HepG2 (cell line): Measurements from ENCODE around the gene DEPDC5. TPM values are rescaled to one million over a fixed set of nuclear protein-coding genes. Genes with fewer than 3 reads are reported as not detected.
A peak's percentile ranks its signal among the peaks of the same experiment; 100 is the strongest.

Experiments
- BORCS8-MEF2B ChIP-seq: sonication (generic); formaldehyde crosslinking; IDR thresholded peaks from 2 replicates; pipeline ENCODE4 v1.8.0; 2022; ENCODE audit warnings: mild to moderate bottlenecking, missing genetic modification reagents
- BRD4 ChIP-seq: sonication (generic); formaldehyde crosslinking; IDR thresholded peaks from 2 replicates; pipeline ENCODE4 v1.4.0; 2020; ENCODE audit warnings: missing genetic modification reagents
- EP300 ChIP-seq, 3 experiments: sonication (generic) in 1 of 3; formaldehyde crosslinking in 1 of 3; IDR thresholded peaks; 2 replicates each; pipeline versions ENCODE4 v1.5.1 to v1.6.1; 2011 to 2020; ENCODE audit warnings: low read depth in 2 of 3, low read length in 2 of 3, borderline replicate concordance in 1 of 3, improper control_type of control experiment in 1 of 3, mild to moderate bottlenecking in 1 of 3, missing genetic modification reagents in 1 of 3, moderate library complexity in 1 of 3
- FOXK2 ChIP-seq: fragments of 450-650 bp; IDR thresholded peaks from 2 replicates; pipeline ENCODE4 v1.6.1; 2016
- FOXP1 ChIP-seq, 2 experiments: fragments of 450-650 bp in 1 of 2; IDR thresholded peaks; 2 replicates each; pipeline ENCODE4 v1.6.1; 2017 to 2018; ENCODE audit warnings: antibody characterized with exemption in 1 of 2
- GABPB1 ChIP-seq: IDR thresholded peaks from 2 replicates; pipeline ENCODE4 v1.6.1; 2016; ENCODE audit warnings: mild to moderate bottlenecking, missing genetic modification reagents, moderate library complexity, missing compliant biosample characterization
- KMT2A ChIP-seq: sonication (generic); formaldehyde crosslinking; IDR thresholded peaks from 2 replicates; pipeline ENCODE4 v1.4.0; 2020; ENCODE audit warnings: missing genetic modification reagents
- KMT2B ChIP-seq: IDR thresholded peaks from 2 replicates; pipeline ENCODE4 v1.6.1; 2016; ENCODE audit warnings: missing genetic modification reagents, missing compliant biosample characterization
- MED8 ChIP-seq: sonication (generic); formaldehyde crosslinking; IDR thresholded peaks from 2 replicates; pipeline ENCODE4 v1.8.1; 2023; ENCODE audit warnings: mild to moderate bottlenecking, missing genetic modification reagents; ENCODE audit not compliant: insufficient replicate concordance
- RNF2 ChIP-seq: fragments of 450-650 bp; conservative IDR thresholded peaks from 2 replicates; pipeline ENCODE4 v1.6.1; 2016; ENCODE audit warnings: low read depth
- SOX13 ChIP-seq, 3 experiments: fragments of 450-650 bp in 1 of 3; sonication (generic) in 1 of 3; formaldehyde crosslinking in 1 of 3; IDR thresholded peaks in 2 of 3; conservative IDR thresholded peaks in 1 of 3; 2 replicates each; pipeline versions ENCODE4 v1.5.0 to v1.6.1; 2016 to 2020; ENCODE audit warnings: antibody characterized with exemption in 1 of 3, mild to moderate bottlenecking in 1 of 3, missing compliant biosample characterization in 1 of 3, missing genetic modification reagents in 1 of 3, moderate library complexity in 1 of 3
- ZFP36L1 ChIP-seq: sonication (generic); formaldehyde crosslinking; IDR thresholded peaks from 2 replicates; pipeline ENCODE4 v1.8.0; 2022; ENCODE audit warnings: mild to moderate bottlenecking, missing genetic modification reagents, moderate library complexity
- ZMYM4 ChIP-seq: sonication (generic); formaldehyde crosslinking; IDR thresholded peaks from 2 replicates; pipeline ENCODE4 v1.8.1; 2023; ENCODE audit warnings: mild to moderate bottlenecking, missing genetic modification reagents
- ZNF335 ChIP-seq: sonication (generic); formaldehyde crosslinking; IDR thresholded peaks from 2 replicates; pipeline ENCODE4 v1.4.0; 2020; ENCODE audit warnings: missing genetic modification reagents
- ZNF382 ChIP-seq: sonication (generic); formaldehyde crosslinking; IDR thresholded peaks from 2 replicates; pipeline ENCODE4 v1.5.0; 2020; ENCODE audit warnings: missing genetic modification reagents, mild to moderate bottlenecking, borderline replicate concordance
- ZNF530 ChIP-seq: sonication (generic); formaldehyde crosslinking; IDR thresholded peaks from 2 replicates; pipeline ENCODE4 v1.5.0; 2020; ENCODE audit warnings: low read depth, mild to moderate bottlenecking, missing genetic modification reagents
- ZNF562 ChIP-seq: sonication (generic); formaldehyde crosslinking; IDR thresholded peaks from 2 replicates; pipeline ENCODE4 v1.8.0; 2022; ENCODE audit warnings: missing genetic modification reagents, borderline replicate concordance
- ZNF75D ChIP-seq: sonication (generic); formaldehyde crosslinking; IDR thresholded peaks from 2 replicates; pipeline ENCODE4 v1.8.1; 2023; ENCODE audit warnings: missing genetic modification reagents, mild to moderate bottlenecking, borderline replicate concordance
- ZNF775 ChIP-seq: sonication (generic); formaldehyde crosslinking; IDR thresholded peaks from 2 replicates; pipeline ENCODE4 v1.4.0; 2020; ENCODE audit warnings: missing genetic modification reagents, mild to moderate bottlenecking, moderate library complexity, borderline replicate concordance
- polyA plus RNA-seq, 8 experiments: library from polyadenylated mRNA; depleted of rRNA in 3 of 8; stranded (reverse) in 7 of 8; unstranded in 1 of 8; fragments of >200 nt; fragmentation: Illumina TruSeq in 4 of 8; extraction: Trizol in 4 of 8; gene quantifications; 2 replicates each; pipeline versions ENCODE4 v1.2.1 to v1.2.3, GENCODE V29; 2011 to 2016; ENCODE audit warnings: low read depth in 4 of 8, missing spikeins in 1 of 8, mixed read lengths in 1 of 8; ENCODE audit not compliant: insufficient read depth in 1 of 8
- total RNA-seq, 5 experiments: library from RNA; depleted of rRNA; stranded (reverse); fragments of >200 nt; fragmentation: Illumina TruSeq; extraction: Trizol; gene quantifications; 2 replicates each; pipeline ENCODE4 v1.2.3, GENCODE V29; 2016; ENCODE audit warnings: low read depth in 1 of 5
- TF ChIP-seq, protein P1 (sequence below): sonication (generic); formaldehyde crosslinking; IDR thresholded peaks from 2 replicates; pipeline ENCODE4 v1.4.0; 2020; ENCODE audit warnings: missing genetic modification reagents
- TF ChIP-seq, protein P2 (sequence below): IDR thresholded peaks from 2 replicates; pipeline ENCODE4 v1.4.0; 2020; ENCODE audit warnings: mild to moderate bottlenecking, missing genetic modification reagents
- TF ChIP-seq, protein P3 (sequence below): sonication (generic); formaldehyde crosslinking; IDR thresholded peaks from 2 replicates; pipeline ENCODE4 v1.8.0; 2022; ENCODE audit warnings: mild to moderate bottlenecking, missing genetic modification reagents, moderate library complexity
- TF ChIP-seq, protein P4 (sequence below): sonication (generic); formaldehyde crosslinking; IDR thresholded peaks from 2 replicates; pipeline ENCODE4 v1.5.1; 2020; ENCODE audit warnings: missing genetic modification reagents, mild to moderate bottlenecking, borderline replicate concordance

Gene DEPDC5
- total and polyA plus RNA-seq, 2 of the 13 experiments (the other 11 are each of a cell fraction or from before 2014, with no cell fraction given) = 9.8 to 12.4 TPM

DNA sequence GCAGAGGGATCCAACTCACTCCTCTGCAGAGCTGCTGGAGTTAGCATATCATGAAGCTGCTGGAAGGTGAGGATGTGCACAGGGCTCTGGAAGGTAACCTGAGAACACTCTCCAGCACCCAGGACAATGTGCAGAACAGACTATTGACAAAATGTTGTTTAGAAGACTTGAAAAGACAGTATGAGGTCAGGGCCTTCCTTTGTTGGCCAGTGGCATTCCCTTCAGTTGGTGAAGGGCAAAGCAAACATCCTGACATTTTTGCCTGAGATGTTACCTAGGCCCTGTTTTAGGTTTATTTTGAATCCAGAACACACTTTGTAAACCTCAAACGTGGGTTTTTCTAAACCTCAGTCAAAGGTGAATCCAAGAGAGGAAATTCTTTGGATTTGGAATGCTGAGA is 67.8 kb downstream of the DEPDC5 start (continued):
- TF ChIP-seq BRD4 (CRISPR knock-in tag) (no peak), RNF2 (no peak), KMT2B (CRISPR knock-in tag) (no peak), ZNF562 (CRISPR knock-in tag) (no peak), ZNF775 (CRISPR knock-in tag) (no peak), FOXK2 (no peak), ZFP36L1 (CRISPR knock-in tag) (no peak), BORCS8-MEF2B (CRISPR knock-in tag) (no peak), ZNF335 (CRISPR knock-in tag) (no peak), EP300 (IDR thresholded peaks at IDR 0.05; ENCODE audit: low read depth in 2 of 2, low read length in 2 of 2) (no peak), EP300 (CRISPR knock-in tag; IDR thresholded peaks at IDR 0.05; ENCODE audit: borderline replicate concordance) (no peak), ZNF530 (CRISPR knock-in tag) (no peak), GABPB1 (CRISPR knock-in tag) (no peak), ZNF75D (no peak), SOX13 (IDR thresholded peaks at IDR 0.05) (no peak), SOX13 (CRISPR knock-in tag; conservative IDR thresholded peaks at IDR 0.05 in 1 of 2, IDR thresholded peaks at IDR 0.05 in 1 of 2) (peak in 1 of 2 experiments; percentile 71; a peak in 2 of 4 replicates), FOXP1 (IDR thresholded peaks at IDR 0.05) (no peak), FOXP1 (CRISPR knock-in tag; IDR thresholded peaks at IDR 0.05) (peak; percentile 40; the same call in 1 of the 2 replicates), MED8 (no peak), KMT2A (CRISPR knock-in tag) (no peak), ZNF382 (CRISPR knock-in tag) (no peak), ZMYM4 (CRISPR knock-in tag) (no peak)
- TF ChIP-seq, protein P1, sequence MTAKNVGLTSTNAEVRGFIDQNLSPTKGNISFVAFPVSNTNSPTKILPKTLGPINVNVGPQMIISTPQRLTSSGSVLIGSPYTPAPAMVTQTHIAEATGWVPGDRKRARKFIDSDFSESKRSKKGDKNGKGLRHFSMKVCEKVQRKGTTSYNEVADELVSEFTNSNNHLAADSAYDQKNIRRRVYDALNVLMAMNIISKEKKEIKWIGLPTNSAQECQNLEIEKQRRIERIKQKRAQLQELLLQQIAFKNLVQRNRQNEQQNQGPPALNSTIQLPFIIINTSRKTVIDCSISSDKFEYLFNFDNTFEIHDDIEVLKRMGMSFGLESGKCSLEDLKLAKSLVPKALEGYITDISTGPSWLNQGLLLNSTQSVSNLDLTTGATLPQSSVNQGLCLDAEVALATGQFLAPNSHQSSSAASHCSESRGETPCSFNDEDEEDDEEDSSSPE (CRISPR knock-in tag) = no peak
- TF ChIP-seq, protein P2, sequence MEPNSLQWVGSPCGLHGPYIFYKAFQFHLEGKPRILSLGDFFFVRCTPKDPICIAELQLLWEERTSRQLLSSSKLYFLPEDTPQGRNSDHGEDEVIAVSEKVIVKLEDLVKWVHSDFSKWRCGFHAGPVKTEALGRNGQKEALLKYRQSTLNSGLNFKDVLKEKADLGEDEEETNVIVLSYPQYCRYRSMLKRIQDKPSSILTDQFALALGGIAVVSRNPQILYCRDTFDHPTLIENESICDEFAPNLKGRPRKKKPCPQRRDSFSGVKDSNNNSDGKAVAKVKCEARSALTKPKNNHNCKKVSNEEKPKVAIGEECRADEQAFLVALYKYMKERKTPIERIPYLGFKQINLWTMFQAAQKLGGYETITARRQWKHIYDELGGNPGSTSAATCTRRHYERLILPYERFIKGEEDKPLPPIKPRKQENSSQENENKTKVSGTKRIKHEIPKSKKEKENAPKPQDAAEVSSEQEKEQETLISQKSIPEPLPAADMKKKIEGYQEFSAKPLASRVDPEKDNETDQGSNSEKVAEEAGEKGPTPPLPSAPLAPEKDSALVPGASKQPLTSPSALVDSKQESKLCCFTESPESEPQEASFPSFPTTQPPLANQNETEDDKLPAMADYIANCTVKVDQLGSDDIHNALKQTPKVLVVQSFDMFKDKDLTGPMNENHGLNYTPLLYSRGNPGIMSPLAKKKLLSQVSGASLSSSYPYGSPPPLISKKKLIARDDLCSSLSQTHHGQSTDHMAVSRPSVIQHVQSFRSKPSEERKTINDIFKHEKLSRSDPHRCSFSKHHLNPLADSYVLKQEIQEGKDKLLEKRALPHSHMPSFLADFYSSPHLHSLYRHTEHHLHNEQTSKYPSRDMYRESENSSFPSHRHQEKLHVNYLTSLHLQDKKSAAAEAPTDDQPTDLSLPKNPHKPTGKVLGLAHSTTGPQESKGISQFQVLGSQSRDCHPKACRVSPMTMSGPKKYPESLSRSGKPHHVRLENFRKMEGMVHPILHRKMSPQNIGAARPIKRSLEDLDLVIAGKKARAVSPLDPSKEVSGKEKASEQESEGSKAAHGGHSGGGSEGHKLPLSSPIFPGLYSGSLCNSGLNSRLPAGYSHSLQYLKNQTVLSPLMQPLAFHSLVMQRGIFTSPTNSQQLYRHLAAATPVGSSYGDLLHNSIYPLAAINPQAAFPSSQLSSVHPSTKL = 0 out of 2 replicates have a peak, but pooled peaks have one; percentile 23
- TF ChIP-seq, protein P3, sequence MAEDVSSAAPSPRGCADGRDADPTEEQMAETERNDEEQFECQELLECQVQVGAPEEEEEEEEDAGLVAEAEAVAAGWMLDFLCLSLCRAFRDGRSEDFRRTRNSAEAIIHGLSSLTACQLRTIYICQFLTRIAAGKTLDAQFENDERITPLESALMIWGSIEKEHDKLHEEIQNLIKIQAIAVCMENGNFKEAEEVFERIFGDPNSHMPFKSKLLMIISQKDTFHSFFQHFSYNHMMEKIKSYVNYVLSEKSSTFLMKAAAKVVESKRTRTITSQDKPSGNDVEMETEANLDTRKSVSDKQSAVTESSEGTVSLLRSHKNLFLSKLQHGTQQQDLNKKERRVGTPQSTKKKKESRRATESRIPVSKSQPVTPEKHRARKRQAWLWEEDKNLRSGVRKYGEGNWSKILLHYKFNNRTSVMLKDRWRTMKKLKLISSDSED (CRISPR knock-in tag) = no peak
- TF ChIP-seq, protein P4, sequence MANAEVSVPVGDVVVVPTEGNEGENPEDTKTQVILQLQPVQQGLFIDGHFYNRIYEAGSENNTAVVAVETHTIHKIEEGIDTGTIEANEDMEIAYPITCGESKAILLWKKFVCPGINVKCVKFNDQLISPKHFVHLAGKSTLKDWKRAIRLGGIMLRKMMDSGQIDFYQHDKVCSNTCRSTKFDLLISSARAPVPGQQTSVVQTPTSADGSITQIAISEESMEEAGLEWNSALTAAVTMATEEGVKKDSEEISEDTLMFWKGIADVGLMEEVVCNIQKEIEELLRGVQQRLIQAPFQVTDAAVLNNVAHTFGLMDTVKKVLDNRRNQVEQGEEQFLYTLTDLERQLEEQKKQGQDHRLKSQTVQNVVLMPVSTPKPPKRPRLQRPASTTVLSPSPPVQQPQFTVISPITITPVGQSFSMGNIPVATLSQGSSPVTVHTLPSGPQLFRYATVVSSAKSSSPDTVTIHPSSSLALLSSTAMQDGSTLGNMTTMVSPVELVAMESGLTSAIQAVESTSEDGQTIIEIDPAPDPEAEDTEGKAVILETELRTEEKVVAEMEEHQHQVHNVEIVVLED = no peak
